Measurements from ENCODE around the gene CPEB3. TPM values are rescaled to one million over a fixed set of nuclear protein-coding genes. Genes with fewer than 3 reads are reported as not detected.

The CPEB3 gene
- total and polyA plus RNA-seq, 3 donors from 2014 or later: 19.4 to 32.4 (median 23.5) TPM

- Histone ChIP-seq H3K9me3 (no peaks in the 10 kb centered on the region), H3K27me3 (no peaks in the 10 kb centered on the region), H3K27ac (peak overlapping the region in 1 of 2 donors; percentile 83), H3K4me1 (peaks cover 13% of the 10 kb centered on the region), H3K36me3 (ENCODE audit: low read depth, missing control alignments) (no peaks in the 10 kb centered on the region), H3K4me3 (peak overlapping the region; percentile 63 to 65)
- WGBS, 2 donors: 37 to 45% methylated on average over 8 of the region's 8 CpGs
- intact Hi-C loops (cut with DNase I; ENCODE audit: low total_unique reads): no loop called here
- no peak for TF ChIP-seq POLR2A (IDR thresholded peaks at IDR 0.05)
- TF ChIP-seq, protein P1, sequence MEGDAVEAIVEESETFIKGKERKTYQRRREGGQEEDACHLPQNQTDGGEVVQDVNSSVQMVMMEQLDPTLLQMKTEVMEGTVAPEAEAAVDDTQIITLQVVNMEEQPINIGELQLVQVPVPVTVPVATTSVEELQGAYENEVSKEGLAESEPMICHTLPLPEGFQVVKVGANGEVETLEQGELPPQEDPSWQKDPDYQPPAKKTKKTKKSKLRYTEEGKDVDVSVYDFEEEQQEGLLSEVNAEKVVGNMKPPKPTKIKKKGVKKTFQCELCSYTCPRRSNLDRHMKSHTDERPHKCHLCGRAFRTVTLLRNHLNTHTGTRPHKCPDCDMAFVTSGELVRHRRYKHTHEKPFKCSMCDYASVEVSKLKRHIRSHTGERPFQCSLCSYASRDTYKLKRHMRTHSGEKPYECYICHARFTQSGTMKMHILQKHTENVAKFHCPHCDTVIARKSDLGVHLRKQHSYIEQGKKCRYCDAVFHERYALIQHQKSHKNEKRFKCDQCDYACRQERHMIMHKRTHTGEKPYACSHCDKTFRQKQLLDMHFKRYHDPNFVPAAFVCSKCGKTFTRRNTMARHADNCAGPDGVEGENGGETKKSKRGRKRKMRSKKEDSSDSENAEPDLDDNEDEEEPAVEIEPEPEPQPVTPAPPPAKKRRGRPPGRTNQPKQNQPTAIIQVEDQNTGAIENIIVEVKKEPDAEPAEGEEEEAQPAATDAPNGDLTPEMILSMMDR (IDR thresholded peaks at IDR 0.05): no peak
- DNase-seq: peak; percentile 54
Measured at GRCh38 chr10:92238586-92239098, 52.2 kb downstream of the CPEB3 start.

DNA sequence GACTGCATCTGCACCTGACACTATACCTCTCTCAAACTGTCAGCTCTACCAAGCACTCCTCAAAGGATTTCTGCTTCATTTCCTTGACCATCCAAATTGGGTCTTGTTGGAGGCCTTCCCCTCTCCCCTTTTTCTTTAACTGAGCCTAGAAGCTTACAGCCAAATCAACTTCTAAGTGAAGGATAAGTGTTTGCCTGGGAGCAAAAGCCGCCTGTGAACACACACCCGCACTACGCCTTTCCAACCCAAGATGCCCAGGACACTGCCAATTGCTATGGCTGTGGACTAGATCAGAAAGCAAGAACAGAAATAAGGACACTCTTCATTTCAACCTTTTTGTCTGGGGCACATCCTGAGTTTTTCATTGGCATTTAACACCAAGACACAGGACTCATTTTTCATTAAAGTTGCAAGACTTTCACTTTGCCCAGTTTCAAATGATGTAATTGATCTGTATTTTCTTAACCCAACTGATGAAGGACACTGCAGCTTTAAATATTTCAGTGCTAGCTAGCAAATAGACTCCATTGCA is 52.8 kb downstream of the CPEB3 start:
- DNase-seq: no peak
- intact Hi-C loops (cut with DNase I; ENCODE audit: low total_unique reads): no loop called here
- Histone ChIP-seq H3K27ac (peak overlapping the region in 1 of 2 donors; percentile 83), H3K36me3 (ENCODE audit: low read depth, missing control alignments) (no peaks in the 10 kb centered on the region), H3K9me3 (no peaks in the 10 kb centered on the region), H3K4me3 (peak overlapping the region in 1 of 2 donors; percentile 65), H3K27me3 (no peaks in the 10 kb centered on the region), H3K4me1 (peaks cover 13% of the 10 kb centered on the region)
- TF ChIP-seq, protein P1 (IDR thresholded peaks at IDR 0.05): no peak
- no peak for TF ChIP-seq POLR2A (IDR thresholded peaks at IDR 0.05)
- WGBS, 2 donors: 75 to 80% methylated on average over 3 of the region's 3 CpGs

DNA sequence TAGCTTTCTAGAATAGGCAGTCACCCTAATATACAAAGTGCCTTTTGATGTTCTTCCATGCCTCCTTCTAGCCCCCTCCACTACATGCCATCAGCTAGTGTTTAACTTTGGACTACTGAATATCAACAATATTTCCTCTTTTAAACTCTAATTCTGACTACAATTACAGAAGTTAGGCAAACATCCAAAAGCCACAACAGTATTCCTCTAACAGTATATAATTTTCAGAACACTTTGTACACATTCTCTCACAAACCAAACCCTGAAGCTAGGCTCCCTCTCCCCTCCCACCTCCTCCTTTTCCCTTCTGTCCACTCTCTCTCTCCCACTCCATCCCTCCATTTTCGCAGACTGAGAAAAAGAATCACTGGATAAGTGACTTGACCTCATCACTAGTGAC is 59.7 kb downstream of the CPEB3 start:
- DNase-seq: no peak
- TF ChIP-seq, protein P1 (IDR thresholded peaks at IDR 0.05): no peak
- no peak for TF ChIP-seq POLR2A (IDR thresholded peaks at IDR 0.05)
- H3K36me3 ChIP-seq (ENCODE audit: low read depth, missing control alignments): no peaks in the 10 kb centered on the region
- H3K4me1 ChIP-seq: no peaks in the 10 kb centered on the region
- peak overlapping the region; percentile 1 to 70 for H3K27ac ChIP-seq
- 53 to 56% methylated on average over 1 of the region's 1 CpG for WGBS, 2 donors
- no peaks in the 10 kb centered on the region for H3K27me3 ChIP-seq
- H3K9me3 ChIP-seq: no peaks in the 10 kb centered on the region
- intact Hi-C loops (cut with DNase I; ENCODE audit: low total_unique reads): no loop called here
- H3K4me3 ChIP-seq: no peak overlapping the region

DNA sequence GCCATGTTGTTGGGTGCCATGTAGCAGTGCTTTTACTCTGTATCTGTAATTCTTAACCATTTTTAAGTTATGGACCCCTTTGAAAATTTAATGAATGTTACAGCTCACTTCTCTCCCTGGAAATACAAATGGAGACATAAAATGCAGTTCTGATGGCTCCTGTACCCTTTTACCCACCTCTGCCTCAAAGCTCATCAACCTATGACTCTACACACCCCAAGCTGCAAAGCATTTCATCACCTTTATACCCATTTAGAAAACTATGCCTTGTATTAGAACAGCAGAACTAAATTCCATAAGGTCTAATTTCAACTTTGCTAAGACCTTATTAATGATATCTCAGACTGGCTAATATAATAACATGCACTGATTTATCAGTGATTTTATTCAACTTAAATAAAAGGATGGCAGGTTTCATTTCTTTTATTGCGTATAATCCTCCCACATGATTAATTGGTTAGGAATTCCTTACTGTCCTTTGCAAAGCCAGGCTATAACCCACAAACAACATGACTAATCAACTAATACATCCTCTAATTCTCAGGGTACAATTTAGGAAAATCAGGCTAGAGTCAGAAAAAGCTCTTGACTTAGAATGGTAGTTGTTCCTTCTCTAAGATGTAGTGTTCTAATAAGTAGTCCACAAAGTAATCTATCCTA is 68.1 kb downstream of the CPEB3 start:
- TF ChIP-seq, protein P1 (IDR thresholded peaks at IDR 0.05): no peak
- no peak for TF ChIP-seq POLR2A (IDR thresholded peaks at IDR 0.05)
- 86 to 87% methylated on average over 1 of the region's 1 CpG for WGBS, 2 donors
- Histone ChIP-seq H3K27ac (no peak overlapping the region), H3K36me3 (ENCODE audit: low read depth, missing control alignments) (no peaks in the 10 kb centered on the region), H3K4me1 (no peaks in the 10 kb centered on the region), H3K27me3 (no peaks in the 10 kb centered on the region), H3K9me3 (no peaks in the 10 kb centered on the region), H3K4me3 (no peak overlapping the region)
- intact Hi-C loops (cut with DNase I; ENCODE audit: low total_unique reads): no loop called here
- no peak for DNase-seq

Measured in testis (tissue), 3 donors.